ENCODE measurements around the gene MAIP1. TPM values are rescaled to one million over a fixed set of nuclear protein-coding genes. Genes with fewer than 3 reads are reported as not detected.

Gene MAIP1
- total RNA-seq, 1 donor from 2014 or later = 29.5 TPM

GRCh38 chr2:199972088-199972626 is 16.8 kb downstream of the MAIP1 start:
- H3K36me3 ChIP-seq (ENCODE audit: control insufficient read depth, insufficient read depth, low read length) = no peaks in the 10 kb centered on the region
- TF ChIP-seq CTCF (IDR thresholded peaks at IDR 0.05; ENCODE audit: insufficient read depth, low read length, poor library complexity, severe bottlenecking) = no peak
- H3K27me3 ChIP-seq (ENCODE audit: control insufficient read depth, insufficient read depth, low read length) = no peaks in the 10 kb centered on the region
- no peak for DNase-seq (ENCODE audit: low read depth)
- H3K4me3 ChIP-seq (ENCODE audit: low read depth, low read length) = no peak overlapping the region

GRCh38 chr2:199973703-199974102 is 18.3 kb downstream of the MAIP1 start:
- Histone ChIP-seq H3K36me3 (ENCODE audit: control insufficient read depth, insufficient read depth, low read length) (no peaks in the 10 kb centered on the region), H3K4me3 (ENCODE audit: low read depth, low read length) (no peak overlapping the region), H3K27me3 (ENCODE audit: control insufficient read depth, insufficient read depth, low read length) (no peaks in the 10 kb centered on the region)
- no peak for DNase-seq (ENCODE audit: low read depth)
- peak; percentile 45 for TF ChIP-seq CTCF (IDR thresholded peaks at IDR 0.05; ENCODE audit: insufficient read depth, low read length, poor library complexity, severe bottlenecking)

GRCh38 chr2:199975273-199975895 is 20.0 kb downstream of the MAIP1 start:
- H3K27me3 ChIP-seq (ENCODE audit: control insufficient read depth, insufficient read depth, low read length) = no peaks in the 10 kb centered on the region
- no peaks in the 10 kb centered on the region for H3K36me3 ChIP-seq (ENCODE audit: control insufficient read depth, insufficient read depth, low read length)
- no peak overlapping the region for H3K4me3 ChIP-seq (ENCODE audit: low read depth, low read length)
- DNase-seq (ENCODE audit: low read depth) = no peak
- no peak for TF ChIP-seq CTCF (IDR thresholded peaks at IDR 0.05; ENCODE audit: insufficient read depth, low read length, poor library complexity, severe bottlenecking)

GRCh38 chr2:199977984-199978415 is 22.6 kb downstream of the MAIP1 start:
- no peaks in the 10 kb centered on the region for H3K36me3 ChIP-seq (ENCODE audit: control insufficient read depth, insufficient read depth, low read length)
- no peak for TF ChIP-seq CTCF (IDR thresholded peaks at IDR 0.05; ENCODE audit: insufficient read depth, low read length, poor library complexity, severe bottlenecking)
- peak; percentile 67 for DNase-seq (ENCODE audit: low read depth)
- H3K4me3 ChIP-seq (ENCODE audit: low read depth, low read length) = no peak overlapping the region
- H3K27me3 ChIP-seq (ENCODE audit: control insufficient read depth, insufficient read depth, low read length) = no peaks in the 10 kb centered on the region

GRCh38 chr2:199979398-199979797 is 24.0 kb downstream of the MAIP1 start:
- no peak overlapping the region for H3K4me3 ChIP-seq (ENCODE audit: low read depth, low read length)
- H3K27me3 ChIP-seq (ENCODE audit: control insufficient read depth, insufficient read depth, low read length) = no peaks in the 10 kb centered on the region
- no peaks in the 10 kb centered on the region for H3K36me3 ChIP-seq (ENCODE audit: control insufficient read depth, insufficient read depth, low read length)
- no peak for DNase-seq (ENCODE audit: low read depth)
- no peak for TF ChIP-seq CTCF (IDR thresholded peaks at IDR 0.05; ENCODE audit: insufficient read depth, low read length, poor library complexity, severe bottlenecking)
